Muscle layer of duodenum (tissue), 2 donors: ENCODE data around the gene RUSF1.

Experiments
- H3K27ac ChIP-seq: one replicate; pipeline ENCODE4 v1.7.0; 2013; ENCODE audit warnings: mild to moderate bottlenecking, low read length
- H3K27me3 ChIP-seq: one replicate; pipeline ENCODE4 v1.7.0; 2013; ENCODE audit warnings: low read depth, mild to moderate bottlenecking, control low read depth, low read length
- H3K36me3 ChIP-seq, 2 donors: one replicate each; pipeline ENCODE4 v1.7.0; 2013; ENCODE audit warnings: low read length in 2 of 2, control low read depth in 1 of 2, mild to moderate bottlenecking in 1 of 2; ENCODE audit not compliant: insufficient read depth in 2 of 2, control insufficient read depth in 1 of 2
- H3K4me1 ChIP-seq, 2 donors: one replicate each; pipeline ENCODE4 v1.7.0; 2013; ENCODE audit warnings: low read length in 2 of 2, mild to moderate bottlenecking in 2 of 2, control low read depth in 1 of 2, moderate library complexity in 1 of 2; ENCODE audit not compliant: insufficient read depth in 2 of 2, control insufficient read depth in 1 of 2
- H3K4me3 ChIP-seq, 2 donors: one replicate each; pipeline ENCODE4 v1.7.0; 2013; ENCODE audit warnings: low read length in 2 of 2, low read depth in 1 of 2, mild to moderate bottlenecking in 1 of 2
- H3K9me3 ChIP-seq, 2 donors: one replicate each; pipeline ENCODE4 v1.7.0; 2013; ENCODE audit warnings: low read length in 2 of 2, control low read depth in 1 of 2, mild to moderate bottlenecking in 1 of 2; ENCODE audit not compliant: control insufficient read depth in 1 of 2
- donor health status: healthy.

The RUSF1 gene

DNA sequence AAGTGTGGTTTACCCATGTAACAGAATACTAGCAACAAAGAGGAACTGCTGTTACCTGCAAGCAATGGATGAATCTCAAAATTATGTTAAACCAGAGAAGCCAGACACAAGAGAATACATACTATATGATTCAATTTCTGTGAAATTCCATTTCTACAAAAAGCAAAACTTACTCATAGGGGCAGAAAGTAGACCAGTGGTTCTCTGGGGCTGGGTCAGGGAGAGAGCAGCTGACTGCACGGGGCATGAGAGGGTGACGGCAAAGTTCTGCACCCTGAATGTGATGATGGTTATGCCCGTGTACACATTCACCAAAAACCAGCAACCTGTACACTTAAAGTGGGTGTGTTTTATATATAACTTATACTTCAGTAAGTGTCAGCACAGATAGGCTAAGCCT is 68.7 kb downstream of the RUSF1 start:
- Histone ChIP-seq H3K27me3 (no peaks in the 10 kb centered on the region), H3K27ac (no peak overlapping the region), H3K9me3 (no peaks in the 10 kb centered on the region), H3K4me3 (no peak overlapping the region), H3K36me3 (no peaks in the 10 kb centered on the region), H3K4me1 (no peaks in the 10 kb centered on the region)
